Panc1 (cell line): Measurements from ENCODE around the gene CD207. TPM values are rescaled to one million over a fixed set of nuclear protein-coding genes. Genes with fewer than 3 reads are reported as not detected.

Source experiments
- ATAC-seq: fragments of 200-7000 bp; cut with Tn5 transposase; 2 replicates; pipeline ENCODE4 v1.9.1; 2020; ENCODE audit warnings: mild to moderate bottlenecking, moderate library complexity
- BruUV-seq: library from RNA; stranded (reverse); fragments of 400-500 nt; replicated peaks from 2 replicates; lab custom pipeline; 2021; lab: Mats Ljungman, UMichigan
- CTCF ChIA-PET: fragments of 300-600 bp; sonication (Branson Sonifier 250); formaldehyde crosslinking; loops from one replicate; lab custom pipeline; 2022; ENCODE audit warnings: antibody characterized with exemption; lab: Charles Lee
- POLR2A ChIA-PET: fragments of 300-600 bp; sonication (Branson Sonifier 250); formaldehyde crosslinking; loops from one replicate; lab custom pipeline; 2022; ENCODE audit warnings: antibody characterized with exemption; lab: Charles Lee
- DNase-seq: peaks from one replicate; pipeline ENCODE4 v3.0.0-alpha.2; 2010; ENCODE audit warnings: low read depth, low spot score
- H3K27ac ChIP-seq: 2 replicates; pipeline ENCODE4 v1.5.1; 2011; ENCODE audit warnings: mild to moderate bottlenecking, low read length, inconsistent platforms
- H3K27me3 ChIP-seq: fragments of 200-500 bp; sonication (Bioruptor generic); 2 replicates; pipeline ENCODE4 v1.6.0; 2014; ENCODE audit warnings: low read length, inconsistent platforms; ENCODE audit not compliant: control insufficient read depth, insufficient read depth
- H3K36me3 ChIP-seq: fragments of 200-500 bp; sonication (Bioruptor generic); 2 replicates; pipeline ENCODE4 v1.5.1; 2014; ENCODE audit warnings: inconsistent platforms, mild to moderate bottlenecking, low read length, moderate library complexity; ENCODE audit not compliant: control insufficient read depth, insufficient read depth
- H3K4me1 ChIP-seq: 2 replicates; pipeline ENCODE4 v1.5.1; 2011; ENCODE audit warnings: inconsistent platforms, mild to moderate bottlenecking, low read length, moderate library complexity; ENCODE audit not compliant: control insufficient read depth, insufficient read depth
- H3K4me3 ChIP-seq, 2 experiments: 2 replicates each; pipeline ENCODE4 v1.5.1; 2011 to 2012; ENCODE audit warnings: low read depth in 2 of 2, low read length in 2 of 2, mild to moderate bottlenecking in 2 of 2, inconsistent platforms in 1 of 2, moderate library complexity in 1 of 2
- H3K9me3 ChIP-seq: fragments of 200-500 bp; sonication (Bioruptor generic); 2 replicates; pipeline ENCODE4 v1.5.1; 2014; ENCODE audit warnings: low read depth, mild to moderate bottlenecking, inconsistent platforms, low read length, moderate library complexity; ENCODE audit not compliant: control insufficient read depth, insufficient read depth
- POLR2AphosphoS5 ChIP-seq: IDR thresholded peaks from 2 replicates; pipeline ENCODE4 v1.6.1; 2012; ENCODE audit warnings: mild to moderate bottlenecking, low read depth, low read length, moderate library complexity
- SIN3A ChIP-seq: IDR thresholded peaks from 2 replicates; pipeline ENCODE4 v1.6.1; 2012; ENCODE audit warnings: low read depth, mild to moderate bottlenecking, low read length, moderate library complexity, borderline replicate concordance; ENCODE audit not compliant: insufficient read depth
- TCF7L2 ChIP-seq: IDR thresholded peaks from 2 replicates; pipeline ENCODE4 v1.6.1; 2011; ENCODE audit warnings: mild to moderate bottlenecking, low read depth, low read length, inconsistent platforms
- in situ Hi-C: cut with HindIII; loops from 2 replicates; pipeline ENCODE4 v1.10.0; 2016; ENCODE audit warnings: low sequenced_read_pairs, low pct_unique_long_range_greater_than_20kb
- intact Hi-C: fragments of 100-400 bp; cut with micrococcal nuclease; formaldehyde crosslinking; loops from one replicate; pipeline ENCODE4 v1.10.0; 2022; ENCODE audit not compliant: unreplicated experiment
- total RNA-seq: library from RNA; stranded (reverse); gene quantifications from one replicate; pipeline ENCODE4 v1.2.1, GENCODE V29; 2021; ENCODE audit not compliant: unreplicated experiment
- TF ChIP-seq, protein P1 (sequence below), 2 experiments: IDR thresholded peaks; 2 replicates each; pipeline ENCODE4 v1.6.1; 2011 to 2012; ENCODE audit warnings: low read depth in 2 of 2, control low read depth in 1 of 2, low read length in 1 of 2, mild to moderate bottlenecking in 1 of 2, moderate library complexity in 1 of 2; ENCODE audit not compliant: insufficient read depth in 1 of 2
- TF ChIP-seq, protein P2 (sequence below): fragments of 450-650 bp; IDR thresholded peaks from 2 replicates; pipeline ENCODE4 v1.5.1; 2017; ENCODE audit warnings: mild to moderate bottlenecking

Gene CD207
- total RNA-seq, 1 experiment from 2014 or later: not detected

GRCh38 chr2:70806013-70806412, 29.6 kb downstream of the CD207 start:
- ChIA-PET CTCF (no interaction called here), POLR2A (no interaction called here)
- BruUV-seq: no TSS peak
- DNase-seq (no peak), ATAC-seq (no peak)
- Histone ChIP-seq H3K36me3 (no peaks in the 10 kb centered on the region), H3K4me1 (no peaks in the 10 kb centered on the region), H3K9me3 (no peaks in the 10 kb centered on the region), H3K4me3 (no peak overlapping the region), H3K27ac (no peak overlapping the region), H3K27me3 (peaks cover 11% of the 10 kb centered on the region; the same call in 1 of the 2 replicates)
- intact Hi-C loops (no loop called here), in situ Hi-C loops (no loop called here)
- no peak for TF ChIP-seq TCF7L2
- no peak for TF ChIP-seq SIN3A
- TF ChIP-seq, protein P1, sequence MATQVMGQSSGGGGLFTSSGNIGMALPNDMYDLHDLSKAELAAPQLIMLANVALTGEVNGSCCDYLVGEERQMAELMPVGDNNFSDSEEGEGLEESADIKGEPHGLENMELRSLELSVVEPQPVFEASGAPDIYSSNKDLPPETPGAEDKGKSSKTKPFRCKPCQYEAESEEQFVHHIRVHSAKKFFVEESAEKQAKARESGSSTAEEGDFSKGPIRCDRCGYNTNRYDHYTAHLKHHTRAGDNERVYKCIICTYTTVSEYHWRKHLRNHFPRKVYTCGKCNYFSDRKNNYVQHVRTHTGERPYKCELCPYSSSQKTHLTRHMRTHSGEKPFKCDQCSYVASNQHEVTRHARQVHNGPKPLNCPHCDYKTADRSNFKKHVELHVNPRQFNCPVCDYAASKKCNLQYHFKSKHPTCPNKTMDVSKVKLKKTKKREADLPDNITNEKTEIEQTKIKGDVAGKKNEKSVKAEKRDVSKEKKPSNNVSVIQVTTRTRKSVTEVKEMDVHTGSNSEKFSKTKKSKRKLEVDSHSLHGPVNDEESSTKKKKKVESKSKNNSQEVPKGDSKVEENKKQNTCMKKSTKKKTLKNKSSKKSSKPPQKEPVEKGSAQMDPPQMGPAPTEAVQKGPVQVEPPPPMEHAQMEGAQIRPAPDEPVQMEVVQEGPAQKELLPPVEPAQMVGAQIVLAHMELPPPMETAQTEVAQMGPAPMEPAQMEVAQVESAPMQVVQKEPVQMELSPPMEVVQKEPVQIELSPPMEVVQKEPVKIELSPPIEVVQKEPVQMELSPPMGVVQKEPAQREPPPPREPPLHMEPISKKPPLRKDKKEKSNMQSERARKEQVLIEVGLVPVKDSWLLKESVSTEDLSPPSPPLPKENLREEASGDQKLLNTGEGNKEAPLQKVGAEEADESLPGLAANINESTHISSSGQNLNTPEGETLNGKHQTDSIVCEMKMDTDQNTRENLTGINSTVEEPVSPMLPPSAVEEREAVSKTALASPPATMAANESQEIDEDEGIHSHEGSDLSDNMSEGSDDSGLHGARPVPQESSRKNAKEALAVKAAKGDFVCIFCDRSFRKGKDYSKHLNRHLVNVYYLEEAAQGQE (IDR thresholded peaks at IDR 0.05; ENCODE audit: insufficient read depth in 1 of 2, low read depth in 2 of 2, low read length in 1 of 2): no peak
- TF ChIP-seq POLR2AphosphoS5: no peak
- TF ChIP-seq, protein P2, sequence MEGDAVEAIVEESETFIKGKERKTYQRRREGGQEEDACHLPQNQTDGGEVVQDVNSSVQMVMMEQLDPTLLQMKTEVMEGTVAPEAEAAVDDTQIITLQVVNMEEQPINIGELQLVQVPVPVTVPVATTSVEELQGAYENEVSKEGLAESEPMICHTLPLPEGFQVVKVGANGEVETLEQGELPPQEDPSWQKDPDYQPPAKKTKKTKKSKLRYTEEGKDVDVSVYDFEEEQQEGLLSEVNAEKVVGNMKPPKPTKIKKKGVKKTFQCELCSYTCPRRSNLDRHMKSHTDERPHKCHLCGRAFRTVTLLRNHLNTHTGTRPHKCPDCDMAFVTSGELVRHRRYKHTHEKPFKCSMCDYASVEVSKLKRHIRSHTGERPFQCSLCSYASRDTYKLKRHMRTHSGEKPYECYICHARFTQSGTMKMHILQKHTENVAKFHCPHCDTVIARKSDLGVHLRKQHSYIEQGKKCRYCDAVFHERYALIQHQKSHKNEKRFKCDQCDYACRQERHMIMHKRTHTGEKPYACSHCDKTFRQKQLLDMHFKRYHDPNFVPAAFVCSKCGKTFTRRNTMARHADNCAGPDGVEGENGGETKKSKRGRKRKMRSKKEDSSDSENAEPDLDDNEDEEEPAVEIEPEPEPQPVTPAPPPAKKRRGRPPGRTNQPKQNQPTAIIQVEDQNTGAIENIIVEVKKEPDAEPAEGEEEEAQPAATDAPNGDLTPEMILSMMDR: no peak

- no peak overlapping the region for H3K4me3 ChIP-seq
- H3K27ac ChIP-seq: no peak overlapping the region
- TF ChIP-seq TCF7L2: no peak
- TF ChIP-seq, protein P2: no peak
- TF ChIP-seq SIN3A: no peak
- no peak for TF ChIP-seq POLR2AphosphoS5
- TF ChIP-seq, protein P1 (IDR thresholded peaks at IDR 0.05; ENCODE audit: insufficient read depth in 1 of 2, low read depth in 2 of 2, low read length in 1 of 2): no peak
- peaks cover 12% of the 10 kb centered on the region for H3K27me3 ChIP-seq
- H3K36me3 ChIP-seq: no peaks in the 10 kb centered on the region
- H3K9me3 ChIP-seq: no peaks in the 10 kb centered on the region
- in situ Hi-C loops: no loop called here
- no TSS peak for BruUV-seq
- intact Hi-C loops: no loop called here
- H3K4me1 ChIP-seq: no peaks in the 10 kb centered on the region
- ATAC-seq: no peak
- POLR2A ChIA-PET: no interaction called here
- CTCF ChIA-PET: no interaction called here
- DNase-seq: no peak
Measured at GRCh38 chr2:70801607-70802263, 33.9 kb downstream of the CD207 start.
